Aorta (tissue), 5 donors: ENCODE data around the gene TEC. TPM values are rescaled to one million over a fixed set of nuclear protein-coding genes. Genes with fewer than 3 reads are reported as not detected.
"Not testable (repeated sequence)": the region's sequence is repeated elsewhere in the genome, so short reads cannot be mapped to it uniquely, and the experiment has no call there.

Experiments used
- ATAC-seq: fragments of 200-7000 bp; cut with Tn5 transposase; one replicate; pipeline ENCODE4 v1.9.1; 2022; ENCODE audit warnings: moderate library complexity; ENCODE audit not compliant: low FRiP score
- DNase-seq, 2 donors: peaks; one replicate each; pipeline ENCODE4 v3.0.0-alpha.2; 2020
- H3K27ac ChIP-seq, 2 donors: one replicate each; pipeline ENCODE4 v1.5.1; 2013; ENCODE audit warnings: low read length in 2 of 2, mild to moderate bottlenecking in 2 of 2, moderate library complexity in 2 of 2, control low read depth in 1 of 2, inconsistent platforms in 1 of 2, low read depth in 1 of 2
- H3K27me3 ChIP-seq, 2 donors: one replicate each; pipeline ENCODE4 v1.6.1; 2013; ENCODE audit warnings: control low read depth in 1 of 2, low read length in 1 of 2, mild to moderate bottlenecking in 1 of 2, moderate library complexity in 1 of 2; ENCODE audit not compliant: insufficient read depth in 2 of 2, control insufficient read depth in 1 of 2
- H3K36me3 ChIP-seq, 2 donors: one replicate each; pipeline ENCODE4 v1.6.1; 2013; ENCODE audit warnings: control low read depth in 1 of 2, low read length in 1 of 2, mild to moderate bottlenecking in 1 of 2; ENCODE audit not compliant: insufficient read depth in 2 of 2, control insufficient read depth in 1 of 2
- H3K4me1 ChIP-seq, 2 donors: one replicate each; pipeline ENCODE4 v1.6.1; 2013; ENCODE audit warnings: low read length in 2 of 2, control low read depth in 1 of 2, mild to moderate bottlenecking in 1 of 2, moderate library complexity in 1 of 2; ENCODE audit not compliant: insufficient read depth in 2 of 2, control insufficient read depth in 1 of 2
- H3K4me3 ChIP-seq, 2 donors: one replicate each; pipeline ENCODE4 v1.5.1; 2013; ENCODE audit warnings: low read length in 2 of 2, control low read depth in 1 of 2, mild to moderate bottlenecking in 1 of 2
- H3K9me3 ChIP-seq: one replicate; pipeline ENCODE4 v1.6.1; 2013; ENCODE audit warnings: mild to moderate bottlenecking, low read length; ENCODE audit not compliant: control insufficient read depth
- WGBS, 2 donors: extraction: QIAGEN DNeasy Blood & Tissue Kit; methylation state at CpG; one replicate each; pipeline ENCODE4 v1.1.7; 2013; 5-methylcytosine and 5-hydroxymethylcytosine counted together
- intact Hi-C, 2 donors: fragments of 100-400 bp; cut with DNase I; formaldehyde crosslinking; loops; one replicate each; pipeline versions ENCODE4 v1.14.2 to v1.15.0; 2022
- polyA plus RNA-seq, 2 donors: library from polyadenylated mRNA; stranded (reverse); fragments of 200-250 nt; gene quantifications; one replicate each; pipeline ENCODE4 v1.2.3, GENCODE V29; 2013
- total RNA-seq, 2 donors: library from RNA; stranded (reverse); fragmentation: NEBNext Ultra II Directional; extraction: Animal tissue kit (Norgen Biotek cat#: 25700); gene quantifications; one replicate each; pipeline ENCODE4 v1.2.1, GENCODE V29; 2021
- donor health status: healthy with polysubstance abuse.
- donor health status: Bipolar disorder and iron deficiency.
- donor health status: DM: no; HTN: no; CAD: no.
- donor health status: DM: no; HTN: no; CAD: no.
- donor health status: DM: yes; HTN: yes; CAD: no.

TEC gene
- total and polyA plus RNA-seq, 4 donors, result 2.2 to 9.3 (median 4.0) TPM

- H3K27ac ChIP-seq, result no peak overlapping the region
- H3K27me3 ChIP-seq, result no peaks in the 10 kb centered on the region
- H3K9me3 ChIP-seq, result no peaks in the 10 kb centered on the region
- DNase-seq, result no peak
- no peak for ATAC-seq
- no peaks in the 10 kb centered on the region for H3K4me1 ChIP-seq
- 77 to 90% methylated on average over 4 of the region's 4 CpGs for WGBS, 2 donors
- intact Hi-C loops, result no loop called here
- H3K4me3 ChIP-seq, result no peak overlapping the region
- no peaks in the 10 kb centered on the region for H3K36me3 ChIP-seq
These were observed 90.7 kb downstream of the TEC start for GRCh38 chr4:48178931-48179330.

GRCh38 chr4:48175806-48176205 lies 93.8 kb downstream of the TEC start:
- H3K4me1 ChIP-seq, result no peaks in the 10 kb centered on the region
- no peaks in the 10 kb centered on the region for H3K36me3 ChIP-seq
- DNase-seq (no peak), ATAC-seq (no peak)
- no peaks in the 10 kb centered on the region for H3K27me3 ChIP-seq
- no peaks in the 10 kb centered on the region for H3K9me3 ChIP-seq
- H3K27ac ChIP-seq, result no peak overlapping the region
- H3K4me3 ChIP-seq, result no peak overlapping the region
- intact Hi-C loops, result no loop called here

- Histone ChIP-seq H3K36me3 (no peaks in the 10 kb centered on the region), H3K4me1 (no peaks in the 10 kb centered on the region), H3K27me3 (no peaks in the 10 kb centered on the region), H3K4me3 (no peak overlapping the region), H3K27ac (no peak overlapping the region), H3K9me3 (no peaks in the 10 kb centered on the region)
- 76 to 78% methylated on average over 7 of the region's 7 CpGs for WGBS, 2 donors
- no peak for DNase-seq
- no peak for ATAC-seq
- intact Hi-C loops, result no loop called here
These were observed 94.3 kb downstream of the TEC start for GRCh38 chr4:48175328-48175727.

GRCh38 chr4:48173056-48173991 lies 96.3 kb downstream of the TEC start:
- H3K27me3 ChIP-seq, result no peaks in the 10 kb centered on the region
- intact Hi-C loops, result no loop called here
- ATAC-seq, result no peak
- H3K4me1 ChIP-seq, result no peaks in the 10 kb centered on the region
- H3K36me3 ChIP-seq, result no peaks in the 10 kb centered on the region
- 70 to 76% methylated on average over 6 of the region's 6 CpGs for WGBS, 2 donors
- no peak overlapping the region for H3K4me3 ChIP-seq
- H3K9me3 ChIP-seq, result no peaks in the 10 kb centered on the region
- DNase-seq, result no peak
- H3K27ac ChIP-seq, result no peak overlapping the region

GRCh38 chr4:48172651-48173050 lies 97.0 kb downstream of the TEC start:
- ATAC-seq, result no peak
- intact Hi-C loops, result no loop called here
- Histone ChIP-seq H3K36me3 (peaks cover 0 to under 1% of the 10 kb centered on the region in 2 donors), H3K4me3 (no peak overlapping the region), H3K27me3 (no peaks in the 10 kb centered on the region), H3K4me1 (no peaks in the 10 kb centered on the region), H3K9me3 (no peaks in the 10 kb centered on the region), H3K27ac (no peak overlapping the region)
- DNase-seq, result no peak
- 66 to 84% methylated on average over 4 of the region's 4 CpGs for WGBS, 2 donors

GRCh38 chr4:48169636-48170035 lies 100.0 kb downstream of the TEC start:
- DNase-seq (no peak), ATAC-seq (no peak)
- no peaks in the 10 kb centered on the region for H3K9me3 ChIP-seq
- intact Hi-C loops, result no loop called here
- H3K27ac ChIP-seq, result no peak overlapping the region
- WGBS, 2 donors, result 32 to 49% methylated on average over 1 of the region's 1 CpG
- H3K36me3 ChIP-seq, result peaks cover 0 to 4% of the 10 kb centered on the region in 2 donors
- no peak overlapping the region for H3K4me3 ChIP-seq
- H3K4me1 ChIP-seq, result no peaks in the 10 kb centered on the region
- H3K27me3 ChIP-seq, result no peaks in the 10 kb centered on the region

- Histone ChIP-seq H3K36me3 (peaks cover 0 to 4% of the 10 kb centered on the region in 2 donors), H3K4me3 (no peak overlapping the region), H3K27ac (no peak overlapping the region), H3K27me3 (no peaks in the 10 kb centered on the region), H3K9me3 (no peaks in the 10 kb centered on the region), H3K4me1 (no peaks in the 10 kb centered on the region)
- intact Hi-C loops, result no loop called here
- ATAC-seq (no peak), DNase-seq (no peak)
- WGBS, 2 donors, result 79 to 81% methylated on average over 5 of the region's 5 CpGs
These were observed 101.9 kb downstream of the TEC start for GRCh38 chr4:48167538-48168263.

- intact Hi-C loops, H3K36me3 ChIP-seq, H3K9me3 ChIP-seq, DNase-seq, ATAC-seq, H3K27ac ChIP-seq, H3K27me3 ChIP-seq, H3K4me3 ChIP-seq, H3K4me1 ChIP-seq: not testable (repeated sequence)
- WGBS, 2 donors, result 95 to 97% methylated on average over 9 of the region's 9 CpGs
These were observed 105.1 kb downstream of the TEC start for GRCh38 chr4:48164561-48164960.

GRCh38 chr4:48163746-48164145 lies 105.9 kb downstream of the TEC start:
- intact Hi-C loops, result no loop called here

More at GRCh38 chr4:48163746-48164145, 105.9 kb downstream of the TEC start:
- ATAC-seq (no peak), DNase-seq (no peak)
- WGBS, 2 donors, result 84 to 86% methylated on average over 1 of the region's 1 CpG
- H3K36me3 ChIP-seq, result peaks cover 0 to 4% of the 10 kb centered on the region in 2 donors
- no peak overlapping the region for H3K4me3 ChIP-seq
- no peaks in the 10 kb centered on the region for H3K9me3 ChIP-seq
- no peaks in the 10 kb centered on the region for H3K4me1 ChIP-seq
- H3K27ac ChIP-seq, result no peak overlapping the region
- H3K27me3 ChIP-seq, result no peaks in the 10 kb centered on the region
